Natural killer cell treated with Interleukin-12 subunit alpha and Interleukin-12 subunit beta and Interleukin-15 and Interleukin-18, amount 100 ng/mL, for 72 hours (primary cell): Measurements from ENCODE around the gene RPL19. TPM values are rescaled to one million over a fixed set of nuclear protein-coding genes. Genes with fewer than 3 reads are reported as not detected.
"Not testable (repeated sequence)": the region's sequence is repeated elsewhere in the genome, so short reads cannot be mapped to it uniquely, and the experiment has no call there.

Source experiments
- ATAC-seq, 2 donors: fragments of 150-1000 bp; cut with Tn5 transposase in 1 of 2; sonication (Bioruptor Pico), chemical (Tn5 transposase) in 1 of 2; 2 replicates each; pipeline ENCODE4 v1.10.0; 2021
- DNase-seq: peaks from one replicate; pipeline ENCODE4 v3.0.0; 2022; ENCODE audit warnings: low spot score
- H3K27ac Mint-ChIP-seq, 2 donors: 1 replicate in 1 of 2; 2 replicates in 1 of 2; pipeline ENCODE4 v1.8.0; 2022; ENCODE audit warnings: mixed read lengths in 2 of 2, mild to moderate bottlenecking in 1 of 2, moderate library complexity in 1 of 2
- H3K27me3 Mint-ChIP-seq, 2 donors: 1 replicate in 1 of 2; 2 replicates in 1 of 2; pipeline ENCODE4 v1.8.0; 2022; ENCODE audit warnings: mixed read lengths in 2 of 2
- H3K36me3 Mint-ChIP-seq: one replicate; pipeline ENCODE4 v1.8.0; 2022; ENCODE audit warnings: mixed read lengths
- H3K4me1 Mint-ChIP-seq, 2 donors: 1 replicate in 1 of 2; 2 replicates in 1 of 2; pipeline ENCODE4 v1.8.0; 2022; ENCODE audit warnings: low read depth in 2 of 2, mixed read lengths in 2 of 2, mild to moderate bottlenecking in 1 of 2
- H3K4me3 Mint-ChIP-seq: one replicate; pipeline ENCODE4 v1.8.0; 2022; ENCODE audit warnings: mixed read lengths
- H3K9me3 Mint-ChIP-seq: 2 replicates; pipeline ENCODE4 v1.8.0; 2022; ENCODE audit warnings: mixed read lengths
- total RNA-seq, 2 donors: library from RNA; stranded (reverse); gene quantifications; one replicate each; pipeline ENCODE4 v1.2.3, GENCODE V29; 2022

RPL19 gene
- total RNA-seq, 2 donors from 2014 or later: 1,326 to 1,683 TPM

- Mint-ChIP-seq H3K9me3 (no peaks in the 10 kb centered on the region), H3K27ac (no peak overlapping the region)
- peak; percentile 44 to 64 for ATAC-seq
Measured at GRCh38 chr17:39244016-39244599, 44.0 kb downstream of the RPL19 start.

GRCh38 chr17:39244600-39245570 is 44.8 kb downstream of the RPL19 start:
- H3K4me3 Mint-ChIP-seq: no peak overlapping the region

More at GRCh38 chr17:39244016-39244599, 44.0 kb downstream of the RPL19 start:
- Mint-ChIP-seq H3K27me3 (no peaks in the 10 kb centered on the region), H3K4me1 (peaks cover 18 to 21% of the 10 kb centered on the region in 2 donors), H3K36me3 (no peaks in the 10 kb centered on the region), H3K4me3 (no peak overlapping the region)
- DNase-seq: no peak

DNA sequence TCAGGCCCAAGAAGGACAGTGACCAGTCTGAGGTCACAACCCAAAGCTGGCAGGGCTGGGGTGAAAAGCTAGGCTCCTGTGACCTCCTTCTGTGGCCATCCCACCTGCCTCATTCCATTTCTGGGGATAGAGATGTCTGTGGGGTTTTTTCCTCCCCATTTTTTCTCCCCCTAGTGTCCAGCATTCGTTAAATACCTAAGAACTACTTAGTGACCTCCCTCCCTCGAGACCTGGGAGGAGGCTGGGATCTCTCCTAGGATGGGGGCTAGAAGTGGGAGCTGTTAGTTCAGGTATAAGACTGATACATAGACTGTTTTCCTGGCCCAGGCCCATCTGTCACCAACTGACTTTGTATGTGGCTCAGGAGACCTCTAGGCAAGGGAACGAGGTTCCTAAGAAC is 46.2 kb downstream of the RPL19 start:
- Mint-ChIP-seq H3K36me3 (no peaks in the 10 kb centered on the region), H3K9me3 (no peaks in the 10 kb centered on the region), H3K27me3 (no peaks in the 10 kb centered on the region), H3K27ac (no peak overlapping the region), H3K4me3 (no peak overlapping the region), H3K4me1 (peaks cover 9 to 12% of the 10 kb centered on the region in 2 donors)
- DNase-seq (no peak), ATAC-seq (no peak)

More at GRCh38 chr17:39244600-39245570, 44.8 kb downstream of the RPL19 start:
- H3K27ac Mint-ChIP-seq: no peak overlapping the region
- H3K4me1 Mint-ChIP-seq: peaks cover 10 to 13% of the 10 kb centered on the region in 2 donors
- H3K9me3 Mint-ChIP-seq: no peaks in the 10 kb centered on the region
- ATAC-seq (peak; percentile 86 to 87), DNase-seq (peak; percentile 81)
- H3K36me3 Mint-ChIP-seq: no peaks in the 10 kb centered on the region
- H3K27me3 Mint-ChIP-seq: no peaks in the 10 kb centered on the region

- H3K27ac Mint-ChIP-seq, H3K4me3 Mint-ChIP-seq, H3K27me3 Mint-ChIP-seq, H3K4me1 Mint-ChIP-seq, ATAC-seq, H3K9me3 Mint-ChIP-seq, H3K36me3 Mint-ChIP-seq, DNase-seq: not testable (repeated sequence)
Measured at GRCh38 chr17:39250076-39250475, 50.0 kb downstream of the RPL19 start.

DNA sequence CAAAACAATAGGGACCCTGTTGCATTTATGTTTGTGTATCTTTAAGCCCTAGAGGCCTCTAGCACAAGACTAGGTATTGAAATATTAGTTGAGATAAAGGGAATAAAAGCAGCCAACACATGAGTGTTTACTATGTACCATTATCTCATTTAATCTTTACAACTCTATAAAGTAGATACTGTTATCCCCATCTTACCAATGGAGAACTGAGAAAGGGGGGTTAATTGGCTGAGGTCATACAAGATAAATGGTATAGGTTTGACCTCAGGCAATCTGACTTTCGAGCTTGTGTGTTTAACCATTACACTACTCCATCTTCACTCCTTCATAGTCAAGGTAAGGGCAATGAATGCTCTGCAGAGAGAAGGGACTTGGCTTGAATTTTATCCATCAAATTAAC is 51.9 kb downstream of the RPL19 start:
- Mint-ChIP-seq H3K4me1 (no peaks in the 10 kb centered on the region), H3K27me3 (no peaks in the 10 kb centered on the region), H3K36me3 (no peaks in the 10 kb centered on the region), H3K9me3 (no peaks in the 10 kb centered on the region), H3K27ac (no peak overlapping the region), H3K4me3 (no peak overlapping the region)
- DNase-seq: no peak
- no peak for ATAC-seq

DNA sequence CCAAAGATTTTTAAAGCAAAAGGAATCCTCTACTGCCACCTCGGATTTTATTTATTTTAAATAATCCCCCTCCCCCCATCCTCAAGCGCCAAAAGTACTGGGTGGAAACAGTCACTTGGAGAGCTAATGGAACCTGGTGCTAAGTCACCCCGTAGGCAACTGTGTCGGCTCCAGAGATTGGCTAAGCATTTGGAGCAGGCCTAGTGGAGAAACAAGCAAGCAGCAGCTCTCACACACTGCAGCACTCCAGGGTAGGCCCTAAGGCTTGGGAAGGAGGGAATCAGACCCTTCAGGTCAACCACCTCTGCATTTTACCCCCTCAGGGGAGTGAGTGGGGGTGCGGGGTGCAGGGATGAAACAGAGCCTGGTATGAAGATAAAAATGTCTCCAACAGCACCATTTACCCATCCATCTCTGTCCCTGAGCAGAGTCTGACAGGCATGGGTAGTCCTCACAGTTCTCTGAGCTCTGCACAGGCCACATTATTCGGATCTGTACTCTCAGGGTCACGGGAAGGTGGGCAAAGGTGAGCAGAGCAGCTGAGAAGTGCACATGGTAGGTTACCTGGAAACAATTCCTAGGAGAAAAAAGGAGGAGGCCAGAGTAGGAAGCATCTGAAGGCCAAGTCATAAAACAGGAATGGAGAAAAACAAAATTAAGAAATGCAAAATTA is 52.8 kb downstream of the RPL19 start:
- H3K9me3 Mint-ChIP-seq: no peaks in the 10 kb centered on the region
- ATAC-seq (no peak), DNase-seq (no peak)
- H3K4me3 Mint-ChIP-seq: no peak overlapping the region
- H3K4me1 Mint-ChIP-seq: no peaks in the 10 kb centered on the region
- H3K27me3 Mint-ChIP-seq: no peaks in the 10 kb centered on the region
- H3K36me3 Mint-ChIP-seq: peaks cover 6% of the 10 kb centered on the region
- no peak overlapping the region for H3K27ac Mint-ChIP-seq

Other genes with a start within 250 kb of the RPL19 start
- gene FBXO47, start 232.9 kb upstream of the RPL19 start, total RNA-seq: under 1 TPM in 1 of 2 donors, not detected in 1; 0.12 TPM
- under 1 TPM in 1 of 2 donors, not detected in 1; 0.43 TPM for gene PLXDC1, start 48.6 kb upstream of the RPL19 start, total RNA-seq
- gene ARL5C, start 34.1 kb upstream of the RPL19 start, total RNA-seq: not detected
- gene CACNB1, start 2.6 kb upstream of the RPL19 start, total RNA-seq: 10 to 100 TPM; 18.8 to 49.9 TPM
- under 1 TPM in 1 of 2 donors, not detected in 1; 0.12 TPM for gene STAC2, start 25.7 kb downstream of the RPL19 start, total RNA-seq
- 10 to 100 TPM; 14.4 to 18.3 TPM for gene FBXL20, start 201.3 kb downstream of the RPL19 start, total RNA-seq